Smooth muscle cell (in vitro differentiated cells): Measurements from ENCODE around the gene MYRIP. TPM values are rescaled to one million over a fixed set of nuclear protein-coding genes. Genes with fewer than 3 reads are reported as not detected.

Experiments used
- DNase-seq: peaks from one replicate; lab custom pipeline; 2025; ENCODE audit not compliant: unreplicated experiment; lab: John Stamatoyannopoulos, UW
- H2AFZ ChIP-seq: fragments of 200-600 bp; sonication (generic); 2 replicates; pipeline ENCODE4 v1.6.0; 2016; ENCODE audit warnings: antibody characterized with exemption, low read depth, mild to moderate bottlenecking
- H3F3A ChIP-seq: fragments of 200-600 bp; sonication (generic); 2 replicates; pipeline ENCODE4 v1.6.0; 2017; ENCODE audit warnings: antibody characterized with exemption, low read depth
- H3K27ac ChIP-seq: fragments of 200-600 bp; sonication (generic); 2 replicates; pipeline ENCODE4 v1.5.1; 2016; ENCODE audit warnings: low read depth, mild to moderate bottlenecking
- H3K27me3 ChIP-seq: fragments of 200-600 bp; sonication (generic); 2 replicates; pipeline ENCODE4 v1.6.1; 2016; ENCODE audit warnings: low read depth, mild to moderate bottlenecking
- H3K36me3 ChIP-seq: fragments of 200-600 bp; sonication (generic); 2 replicates; pipeline ENCODE4 v1.5.1; 2016; ENCODE audit warnings: low read depth
- H3K4me1 ChIP-seq: fragments of 200-600 bp; sonication (generic); 2 replicates; pipeline ENCODE4 v1.5.1; 2016; ENCODE audit warnings: low read depth
- H3K4me2 ChIP-seq: fragments of 200-600 bp; sonication (generic); 2 replicates; pipeline ENCODE4 v1.6.0; 2016; ENCODE audit warnings: mild to moderate bottlenecking
- H3K4me3 ChIP-seq: fragments of 200-600 bp; sonication (generic); 2 replicates; pipeline ENCODE4 v1.5.1; 2016; ENCODE audit warnings: mild to moderate bottlenecking
- H3K79me2 ChIP-seq: fragments of 200-600 bp; sonication (generic); 2 replicates; pipeline ENCODE4 v1.6.0; 2016; ENCODE audit warnings: low read depth, mild to moderate bottlenecking
- H3K9ac ChIP-seq: fragments of 200-600 bp; sonication (generic); 2 replicates; pipeline ENCODE4 v1.6.0; 2016; ENCODE audit warnings: low read depth
- H3K9me3 ChIP-seq: fragments of 200-600 bp; sonication (generic); replicated peaks from 2 replicates; pipeline ENCODE4 v1.5.1; 2016; ENCODE audit warnings: low read depth
- H4K20me1 ChIP-seq: fragments of 200-600 bp; sonication (generic); 2 replicates; pipeline ENCODE4 v1.6.0; 2016; ENCODE audit warnings: low read depth
- WGBS: methylation state at CpG from one replicate; pipeline ENCODE4 v1.1.7; 2016; ENCODE audit warnings: low lambda C conversion rate; 5-methylcytosine and 5-hydroxymethylcytosine counted together
- polyA plus RNA-seq: library from polyadenylated mRNA; unstranded; fragments of >200 nt; fragmentation: Nextera tagmentation; extraction: Ambion mirVana; gene quantifications from 2 replicates; pipeline ENCODE4 v1.2.1, GENCODE V29; 2016
- total RNA-seq: library from RNA; depleted of rRNA; stranded (reverse); fragments of >200 nt; gene quantifications from 2 replicates; pipeline ENCODE4 v1.2.3, GENCODE V29; 2014
- TF ChIP-seq, protein P1 (sequence below): fragments of 200-600 bp; sonication (generic); IDR thresholded peaks from 2 replicates; pipeline ENCODE4 v1.5.1; 2017; ENCODE audit warnings: borderline replicate concordance, mild to moderate bottlenecking, antibody characterized with exemption; ENCODE audit not compliant: insufficient read depth, poor library complexity, severe bottlenecking

The MYRIP gene
- total and polyA plus RNA-seq, 2 experiments from 2014 or later: not detected

DNA sequence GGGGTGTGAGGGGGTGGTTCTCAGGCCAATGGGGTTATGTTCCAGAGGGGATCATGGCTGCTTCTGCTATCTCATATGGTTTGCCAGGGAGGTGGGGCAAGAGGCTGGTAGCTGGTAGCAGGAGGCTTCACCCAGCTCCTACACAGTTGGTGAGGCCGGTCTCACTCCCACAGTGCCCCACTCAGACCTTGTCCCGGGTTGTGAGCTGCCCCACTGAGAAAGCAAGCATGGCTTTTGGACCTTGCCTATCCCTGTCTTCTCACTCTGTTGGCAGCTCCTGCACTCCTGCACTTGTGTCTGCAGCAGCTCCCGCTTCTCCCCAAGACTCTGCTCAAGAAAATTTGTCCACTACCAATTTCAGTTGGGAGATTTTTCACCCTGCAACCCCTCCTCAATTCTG lies 46.1 kb downstream of the MYRIP start:
- 80% methylated on average over 3 of the region's 3 CpGs for WGBS
- Histone ChIP-seq H3K4me2 (no peak overlapping the region), H3K4me1 (no peaks in the 10 kb centered on the region), H3K27ac (no peak overlapping the region), H3K27me3 (no peaks in the 10 kb centered on the region), H3F3A (no peaks in the 10 kb centered on the region), H4K20me1 (no peaks in the 10 kb centered on the region), H3K4me3 (no peak overlapping the region), H3K36me3 (no peaks in the 10 kb centered on the region), H2AFZ (no peak overlapping the region), H3K79me2 (no peaks in the 10 kb centered on the region), H3K9ac (no peak overlapping the region), H3K9me3 (no peaks in the 10 kb centered on the region)
- no peak for DNase-seq
- TF ChIP-seq, protein P1, sequence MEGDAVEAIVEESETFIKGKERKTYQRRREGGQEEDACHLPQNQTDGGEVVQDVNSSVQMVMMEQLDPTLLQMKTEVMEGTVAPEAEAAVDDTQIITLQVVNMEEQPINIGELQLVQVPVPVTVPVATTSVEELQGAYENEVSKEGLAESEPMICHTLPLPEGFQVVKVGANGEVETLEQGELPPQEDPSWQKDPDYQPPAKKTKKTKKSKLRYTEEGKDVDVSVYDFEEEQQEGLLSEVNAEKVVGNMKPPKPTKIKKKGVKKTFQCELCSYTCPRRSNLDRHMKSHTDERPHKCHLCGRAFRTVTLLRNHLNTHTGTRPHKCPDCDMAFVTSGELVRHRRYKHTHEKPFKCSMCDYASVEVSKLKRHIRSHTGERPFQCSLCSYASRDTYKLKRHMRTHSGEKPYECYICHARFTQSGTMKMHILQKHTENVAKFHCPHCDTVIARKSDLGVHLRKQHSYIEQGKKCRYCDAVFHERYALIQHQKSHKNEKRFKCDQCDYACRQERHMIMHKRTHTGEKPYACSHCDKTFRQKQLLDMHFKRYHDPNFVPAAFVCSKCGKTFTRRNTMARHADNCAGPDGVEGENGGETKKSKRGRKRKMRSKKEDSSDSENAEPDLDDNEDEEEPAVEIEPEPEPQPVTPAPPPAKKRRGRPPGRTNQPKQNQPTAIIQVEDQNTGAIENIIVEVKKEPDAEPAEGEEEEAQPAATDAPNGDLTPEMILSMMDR: no peak

DNA sequence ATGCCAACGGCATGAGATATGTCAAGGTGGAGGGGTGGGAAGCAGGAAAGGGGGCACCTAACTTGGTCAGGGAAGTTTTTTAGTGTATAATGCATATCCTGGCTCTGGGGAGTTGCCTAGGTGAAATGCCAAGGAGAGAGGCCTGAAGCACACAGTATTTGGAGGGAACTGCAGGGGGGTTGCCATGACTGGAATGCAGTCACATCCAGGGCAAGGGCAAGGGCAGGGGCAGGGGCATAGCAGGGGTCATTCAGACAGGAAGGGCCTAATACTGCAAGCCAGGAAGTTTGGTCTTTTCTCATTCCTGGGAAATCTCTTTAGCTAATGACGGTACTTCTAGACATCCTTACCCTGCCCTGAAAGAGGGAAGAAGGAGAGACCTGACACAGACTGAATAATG lies 60.5 kb downstream of the MYRIP start:
- Histone ChIP-seq H3K36me3 (no peaks in the 10 kb centered on the region), H3K27me3 (no peaks in the 10 kb centered on the region), H3F3A (no peaks in the 10 kb centered on the region), H4K20me1 (no peaks in the 10 kb centered on the region), H3K79me2 (no peaks in the 10 kb centered on the region), H3K4me1 (no peaks in the 10 kb centered on the region), H3K4me3 (no peak overlapping the region), H3K9me3 (no peaks in the 10 kb centered on the region), H3K4me2 (no peak overlapping the region), H2AFZ (no peak overlapping the region), H3K27ac (no peak overlapping the region), H3K9ac (no peak overlapping the region)
- DNase-seq: no peak
- TF ChIP-seq, protein P1: no peak
- 78% methylated on average over 2 of the region's 2 CpGs for WGBS

DNA sequence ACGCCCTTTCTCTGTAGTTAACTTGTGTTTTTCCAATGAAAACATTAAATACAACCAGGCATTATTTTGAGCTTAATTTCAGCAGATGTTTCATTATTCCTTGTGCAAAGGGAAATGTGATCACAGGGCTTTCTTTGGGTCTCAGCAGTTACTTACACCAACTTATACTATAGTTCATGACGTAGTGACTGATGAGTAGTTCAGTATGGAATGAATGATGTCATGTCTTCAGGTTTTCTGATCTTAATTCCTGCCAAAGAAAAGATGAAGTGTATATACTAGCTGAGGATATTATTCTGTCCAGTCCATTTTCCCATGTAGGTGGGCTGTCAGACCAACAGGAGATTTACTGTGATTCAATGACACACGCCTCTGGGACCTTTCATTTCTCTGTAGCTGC lies 61.3 kb downstream of the MYRIP start:
- Histone ChIP-seq H3F3A (no peaks in the 10 kb centered on the region), H3K36me3 (no peaks in the 10 kb centered on the region), H3K27ac (no peak overlapping the region), H4K20me1 (no peaks in the 10 kb centered on the region), H3K4me1 (no peaks in the 10 kb centered on the region), H2AFZ (no peak overlapping the region), H3K4me3 (no peak overlapping the region), H3K9me3 (no peaks in the 10 kb centered on the region), H3K4me2 (no peak overlapping the region), H3K79me2 (no peaks in the 10 kb centered on the region), H3K27me3 (no peaks in the 10 kb centered on the region), H3K9ac (no peak overlapping the region)
- WGBS: 54% methylated on average over 3 of the region's 3 CpGs
- no peak for DNase-seq
- TF ChIP-seq, protein P1: no peak

DNA sequence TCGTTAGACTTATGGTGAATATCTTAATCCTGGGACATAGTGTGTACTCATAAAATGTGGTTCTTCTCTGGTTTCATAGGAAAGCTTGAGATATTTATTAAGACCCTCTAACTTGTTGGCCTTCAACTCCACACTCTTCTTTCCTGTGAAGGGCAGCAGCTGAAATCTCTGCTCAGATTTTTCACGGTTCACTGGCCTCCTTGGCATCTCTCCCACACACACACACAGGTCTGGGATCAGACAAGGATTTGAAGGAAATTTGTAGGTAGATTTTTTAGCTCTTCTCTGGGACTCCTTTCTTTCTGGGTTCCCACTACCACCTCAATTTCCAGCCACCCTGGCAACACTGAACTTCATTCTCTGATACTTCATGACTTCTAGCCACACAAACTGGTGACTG lies 70.2 kb downstream of the MYRIP start:
- no peak for DNase-seq
- Histone ChIP-seq H3K79me2 (no peaks in the 10 kb centered on the region), H3K4me2 (no peak overlapping the region), H3K4me1 (no peaks in the 10 kb centered on the region), H3K36me3 (no peaks in the 10 kb centered on the region), H3K9ac (no peak overlapping the region), H2AFZ (no peak overlapping the region), H4K20me1 (no peaks in the 10 kb centered on the region), H3K27me3 (peaks cover 4% of the 10 kb centered on the region), H3K27ac (no peak overlapping the region), H3K9me3 (no peaks in the 10 kb centered on the region), H3F3A (no peaks in the 10 kb centered on the region), H3K4me3 (no peak overlapping the region)
- TF ChIP-seq, protein P1: no peak
- 84% methylated on average over 2 of the region's 2 CpGs for WGBS
